K562 (cell line): ENCODE results near the gene PHEX. TPM values are rescaled to one million over a fixed set of nuclear protein-coding genes. Genes with fewer than 3 reads are reported as not detected.

Experiments
- ATAC-seq: fragments of 200-7000 bp; cut with Tn5 transposase; 3 replicates; pipeline ENCODE4 v1.9.1; 2020; ENCODE audit warnings: moderate library complexity
- BruUV-seq: library from RNA; stranded (reverse); fragments of 400-500 nt; replicated peaks from 2 replicates; lab custom pipeline; 2021; lab: Mats Ljungman, UMichigan
- CTCF ChIA-PET: fragments of 300-600 bp; formaldehyde crosslinking; extraction: SDS; loops from one replicate; lab custom pipeline; 2021; ENCODE audit warnings: low intra/inter-chr PET ratio; lab: Yijun Ruan, JAX
- POLR2A ChIA-PET: fragments of 300-600, 350-650 bp; sonication (Branson Sonifier 250); formaldehyde crosslinking; extraction: SDS; loops from one replicate; lab custom pipeline; 2021; ENCODE audit warnings: antibody characterized with exemption, inconsistent platforms; lab: Yijun Ruan, JAX
- DNase-seq, 4 experiments: peaks; one replicate each; pipeline versions ENCODE4 v3.0.0 to v3.0.0-alpha.2; 2011 to 2018; ENCODE audit warnings: low spot score in 3 of 4, mixed read lengths in 3 of 4; ENCODE audit errors: extremely low read depth in 1 of 4
- FAIRE-seq: peaks from 2 replicates; lab custom pipeline; 2011; peaks lifted over from hg19 to GRCh38; lab: Jason Lieb, UNC
- H2AFZ ChIP-seq: 2 replicates; pipeline ENCODE4 v1.6.0; 2011; ENCODE audit warnings: low read depth, low read length, control low read depth, inconsistent platforms
- H3K27ac ChIP-seq: fragments of 200-600 bp; 3 replicates; pipeline ENCODE4 v1.8.0; 2011; ENCODE audit warnings: low read depth, mild to moderate bottlenecking, control low read depth, inconsistent platforms, low read length, moderate library complexity, mixed read lengths; ENCODE audit errors: extremely low read depth
- H3K27me3 ChIP-seq, 2 experiments: fragments of 300-600 bp in 1 of 2; 2 replicates in 1 of 2; 3 replicates in 1 of 2; pipeline versions ENCODE4 v1.6.0 to v1.8.0; 2011; ENCODE audit warnings: inconsistent platforms in 2 of 2, low read length in 2 of 2, mild to moderate bottlenecking in 1 of 2, mixed read lengths in 1 of 2, moderate library complexity in 1 of 2; ENCODE audit not compliant: control insufficient read depth in 2 of 2, insufficient read depth in 2 of 2
- H3K36me3 ChIP-seq: fragments of 300-600 bp; 3 replicates; pipeline ENCODE4 v1.8.0; 2011; ENCODE audit warnings: mild to moderate bottlenecking, low read length, inconsistent platforms; ENCODE audit not compliant: control insufficient read depth, insufficient read depth
- H3K4me1 ChIP-seq, 2 experiments: fragments of 200-600 bp in 1 of 2; replicated peaks in 1 of 2; 2 replicates in 1 of 2; 3 replicates in 1 of 2; pipeline versions ENCODE4 v1.5.1 to v1.8.0; 2011; ENCODE audit warnings: inconsistent platforms in 2 of 2, low read length in 2 of 2, mild to moderate bottlenecking in 1 of 2, mixed read lengths in 1 of 2, moderate library complexity in 1 of 2; ENCODE audit not compliant: control insufficient read depth in 2 of 2, insufficient read depth in 2 of 2
- H3K4me2 ChIP-seq: 2 replicates; pipeline ENCODE4 v1.6.1; 2011; ENCODE audit warnings: low read length, control low read depth, inconsistent platforms, mixed read lengths; ENCODE audit not compliant: insufficient read depth
- H3K4me3 ChIP-seq: fragments of 200-600 bp; sonication (generic), shearing (Covaris generic); 2 replicates; pipeline ENCODE4 v1.5.1; 2016; ENCODE audit warnings: control low read depth, inconsistent platforms
- H3K79me2 ChIP-seq: fragments of 200-600 bp; 3 replicates; pipeline ENCODE4 v1.8.0; 2011; ENCODE audit warnings: low read length, inconsistent platforms; ENCODE audit not compliant: control insufficient read depth, insufficient read depth
- H3K9ac ChIP-seq, 2 experiments: 2 replicates each; pipeline versions ENCODE4 v1.6.0 to v1.6.1; 2011; ENCODE audit warnings: low read depth in 2 of 2, low read length in 2 of 2, control low read depth in 1 of 2, inconsistent platforms in 1 of 2, mild to moderate bottlenecking in 1 of 2, mixed read lengths in 1 of 2; ENCODE audit not compliant: insufficient read depth in 1 of 2
- H3K9me1 ChIP-seq: one replicate; pipeline ENCODE4 v1.6.0; 2011; ENCODE audit warnings: inconsistent platforms, mild to moderate bottlenecking, low read length, moderate library complexity; ENCODE audit not compliant: control insufficient read depth, insufficient read depth
- H3K9me3 ChIP-seq: replicated peaks from 2 replicates; pipeline ENCODE4 v1.5.1; 2011; ENCODE audit warnings: low read depth, low read length, inconsistent platforms; ENCODE audit not compliant: control insufficient read depth, insufficient read depth
- H4K20me1 ChIP-seq: replicated peaks from 2 replicates; pipeline ENCODE4 v1.6.1; 2011; ENCODE audit warnings: low read length, inconsistent platforms, mixed read lengths; ENCODE audit not compliant: control insufficient read depth, insufficient read depth
- CGGBP1 ChIP-seq: fragments of 250-450 bp; sonication (Bioruptor Pico); IDR thresholded peaks from 2 replicates; pipeline ENCODE4 v1.9.0; 2021; ENCODE audit warnings: mild to moderate bottlenecking
- THRAP3 ChIP-seq: fragments of 450-650 bp; IDR thresholded peaks from 2 replicates; pipeline ENCODE4 v1.6.1; 2016; ENCODE audit warnings: mild to moderate bottlenecking, inconsistent platforms, borderline replicate concordance
- ZNF175 ChIP-seq: fragments of 200-800 bp; sonication (Bioruptor generic); IDR thresholded peaks from 2 replicates; pipeline ENCODE4 v1.6.1; 2016; ENCODE audit warnings: low read depth, mild to moderate bottlenecking, missing genetic modification characterization, missing compliant biosample characterization
- WGBS: fragments of 100-300 bp; shearing (Covaris generic); methylation state at CpG from one replicate; pipeline ENCODE4 v1.1.6; 2016; ENCODE audit warnings: low coverage, mixed read lengths; ENCODE audit not compliant: insufficient coverage; ENCODE audit errors: missing lambda C conversion rate; 5-methylcytosine and 5-hydroxymethylcytosine counted together
- in situ Hi-C: fragments of 300-500 bp; cut with MboI; formaldehyde crosslinking; loops from 4 replicates; pipeline ENCODE4 v1.15.0; 2018; ENCODE audit warnings: inconsistent platforms, mixed read lengths
- intact Hi-C: fragments of 100-400 bp; cut with micrococcal nuclease; formaldehyde crosslinking; loops from 2 replicates; pipeline ENCODE4 v1.14.2; 2022
- polyA plus RNA-seq, 8 experiments: library from polyadenylated mRNA; depleted of rRNA in 4 of 8; stranded (reverse) in 5 of 8; unstranded in 3 of 8; fragments of >200 nt; fragmentation: Nextera tagmentation in 2 of 8; fragmentation: Illumina TruSeq in 1 of 8; extraction: Ambion mirVana in 2 of 8; extraction: Trizol in 1 of 8; gene quantifications; 2 replicates each; pipeline versions ENCODE4 v1.2.1 to v1.2.3, GENCODE V29; 2011 to 2014; ENCODE audit warnings: inconsistent platforms in 1 of 8, missing spikeins in 1 of 8
- total RNA-seq, 7 experiments: library from RNA; depleted of rRNA in 6 of 7; stranded (reverse); fragments of >200 nt in 6 of 7; fragmentation: Illumina TruSeq in 2 of 7; extraction: Trizol in 2 of 7; gene quantifications; 2 replicates each; pipeline versions ENCODE4 v1.2.1 to v1.2.3, GENCODE V29; 2011 to 2021; ENCODE audit warnings: low replicate concordance in 1 of 7

PHEX gene
- total and polyA plus RNA-seq, 9 of the 15 experiments (the other 6 are each of a cell fraction or from before 2014, with no cell fraction given), result 0.01 to 0.11 (median 0.04) TPM; not detected in 6

- no peak for TF ChIP-seq ZNF175 (CRISPR knock-in tag)
Measured at GRCh38 chrX:22087011-22087557, 55.0 kb downstream of the PHEX start (continued).

- H3K9me1 ChIP-seq, result no peaks in the 10 kb centered on the region
Measured at GRCh38 chrX:22088326-22088725, 56.2 kb downstream of the PHEX start.

More at GRCh38 chrX:22088326-22088725, 56.2 kb downstream of the PHEX start:
- no peak overlapping the region for H3K4me3 ChIP-seq
- POLR2A ChIA-PET, result interaction anchor here (0.6 kb wide), 1 partner anchor 1813 kb away, joined by 3 read pairs; no protein-coding TSS in a partner anchor
- no peaks in the 10 kb centered on the region for H3K4me1 ChIP-seq
- CTCF ChIA-PET, result no interaction called here
- H4K20me1 ChIP-seq, result no peaks in the 10 kb centered on the region
- no peaks in the 10 kb centered on the region for H3K36me3 ChIP-seq
- BruUV-seq, result no TSS peak
- H2AFZ ChIP-seq, result no peak overlapping the region
- intact Hi-C loops (loop anchor here (10.0 kb wide), 1 partner anchor 104 kb away; no protein-coding TSS in a partner anchor), in situ Hi-C loops (no loop called here)
- no peak overlapping the region for H3K27ac ChIP-seq
- H3K4me2 ChIP-seq, result no peak overlapping the region
- no peak overlapping the region for H3K9ac ChIP-seq
- 0% methylated on average over 4 of the region's 4 CpGs for whole genome bisulfite sequencing
- ATAC-seq (no peak), DNase-seq (no peak), FAIRE-seq (no peak)
- no peak for TF ChIP-seq THRAP3
- TF ChIP-seq CGGBP1, result no peak
- H3K9me3 ChIP-seq, result no peaks in the 10 kb centered on the region
- H3K79me2 ChIP-seq, result no peaks in the 10 kb centered on the region
- H3K27me3 ChIP-seq, result no peaks in the 10 kb centered on the region
